ENCODE measurements around the gene PLB1.

PLB1 gene

DNA sequence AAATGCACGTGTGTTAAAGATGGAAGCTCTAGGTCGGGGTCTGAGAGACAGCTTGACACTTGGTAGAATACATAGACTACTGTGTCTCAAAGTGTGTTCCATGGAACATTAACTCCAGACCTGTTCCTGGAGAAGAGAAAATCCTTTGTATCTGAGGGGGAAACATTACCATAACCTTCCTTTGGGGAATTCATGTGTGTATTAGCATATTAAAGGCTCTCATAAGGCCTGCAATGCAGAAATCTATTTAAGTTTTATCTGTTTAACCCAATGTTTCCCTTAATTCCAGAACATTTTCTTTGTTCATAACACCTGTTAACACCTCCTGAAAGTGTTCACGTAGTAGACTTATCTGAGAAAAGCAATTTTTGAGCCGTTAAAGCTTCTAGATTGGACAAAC is 99.5 kb downstream of the PLB1 start:
- H3K4me3 ChIP-seq (ENCODE audit: low read depth, low read length, poor library complexity, severe bottlenecking) = no peak overlapping the region
- H3K27ac ChIP-seq (ENCODE audit: low read depth, low read length, poor library complexity, severe bottlenecking) = no peak overlapping the region
- no peak overlapping the region for H3K9ac ChIP-seq (ENCODE audit: low read length)
- H3K36me3 ChIP-seq (ENCODE audit: insufficient read depth, low read length) = no peaks in the 10 kb centered on the region
- TF ChIP-seq, protein P1, sequence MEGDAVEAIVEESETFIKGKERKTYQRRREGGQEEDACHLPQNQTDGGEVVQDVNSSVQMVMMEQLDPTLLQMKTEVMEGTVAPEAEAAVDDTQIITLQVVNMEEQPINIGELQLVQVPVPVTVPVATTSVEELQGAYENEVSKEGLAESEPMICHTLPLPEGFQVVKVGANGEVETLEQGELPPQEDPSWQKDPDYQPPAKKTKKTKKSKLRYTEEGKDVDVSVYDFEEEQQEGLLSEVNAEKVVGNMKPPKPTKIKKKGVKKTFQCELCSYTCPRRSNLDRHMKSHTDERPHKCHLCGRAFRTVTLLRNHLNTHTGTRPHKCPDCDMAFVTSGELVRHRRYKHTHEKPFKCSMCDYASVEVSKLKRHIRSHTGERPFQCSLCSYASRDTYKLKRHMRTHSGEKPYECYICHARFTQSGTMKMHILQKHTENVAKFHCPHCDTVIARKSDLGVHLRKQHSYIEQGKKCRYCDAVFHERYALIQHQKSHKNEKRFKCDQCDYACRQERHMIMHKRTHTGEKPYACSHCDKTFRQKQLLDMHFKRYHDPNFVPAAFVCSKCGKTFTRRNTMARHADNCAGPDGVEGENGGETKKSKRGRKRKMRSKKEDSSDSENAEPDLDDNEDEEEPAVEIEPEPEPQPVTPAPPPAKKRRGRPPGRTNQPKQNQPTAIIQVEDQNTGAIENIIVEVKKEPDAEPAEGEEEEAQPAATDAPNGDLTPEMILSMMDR (IDR thresholded peaks at IDR 0.05; ENCODE audit: low read length) = no peak
- TF ChIP-seq EZH2 (IDR thresholded peaks at IDR 0.05; ENCODE audit: borderline replicate concordance, low read length) = no peak
- H4K20me1 ChIP-seq (ENCODE audit: insufficient read depth, low read length) = no peaks in the 10 kb centered on the region
- no peak overlapping the region for H3K4me2 ChIP-seq (ENCODE audit: low read length)
- no peaks in the 10 kb centered on the region for H3K27me3 ChIP-seq (ENCODE audit: insufficient read depth, low read length)
- H2AFZ ChIP-seq (ENCODE audit: low read length) = no peak overlapping the region
- no peaks in the 10 kb centered on the region for H3K9me3 ChIP-seq (ENCODE audit: low read length)
- H3K79me2 ChIP-seq (ENCODE audit: insufficient read depth, low read length) = no peaks in the 10 kb centered on the region
- H3K4me1 ChIP-seq (ENCODE audit: insufficient read depth, low read length, severe bottlenecking) = no peaks in the 10 kb centered on the region
- H3K9me2 ChIP-seq (ENCODE audit: low read depth, low read length) = no peaks in the 10 kb centered on the region
- H3F3A ChIP-seq (ENCODE audit: insufficient read depth, low read length) = no peaks in the 10 kb centered on the region

DNA sequence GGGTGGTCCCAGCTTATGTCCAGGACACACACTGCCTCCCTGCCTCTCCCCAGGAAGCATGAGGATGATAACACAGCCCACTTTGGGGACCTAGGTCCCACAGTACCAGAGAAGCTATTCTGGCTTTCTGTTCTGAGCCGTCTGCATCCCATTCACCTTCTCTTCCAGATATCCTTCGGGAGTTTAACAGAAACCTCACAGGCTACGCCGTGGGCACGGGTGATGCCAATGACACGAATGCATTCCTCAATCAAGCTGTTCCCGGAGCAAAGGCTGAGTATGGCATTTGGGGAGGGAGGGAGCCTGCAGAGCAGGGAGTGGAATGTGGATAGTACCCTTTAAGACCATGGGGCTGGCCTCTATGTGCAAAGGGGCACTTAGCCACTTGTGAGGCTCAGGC is 102.6 kb downstream of the PLB1 start:
- Histone ChIP-seq H4K20me1 (ENCODE audit: insufficient read depth, low read length) (no peaks in the 10 kb centered on the region), H3K4me1 (ENCODE audit: insufficient read depth, low read length, severe bottlenecking) (no peaks in the 10 kb centered on the region), H2AFZ (ENCODE audit: low read length) (no peak overlapping the region), H3K36me3 (ENCODE audit: insufficient read depth, low read length) (no peaks in the 10 kb centered on the region), H3F3A (ENCODE audit: insufficient read depth, low read length) (no peaks in the 10 kb centered on the region), H3K27ac (ENCODE audit: low read depth, low read length, poor library complexity, severe bottlenecking) (no peak overlapping the region), H3K79me2 (ENCODE audit: insufficient read depth, low read length) (no peaks in the 10 kb centered on the region), H3K9me3 (ENCODE audit: low read length) (no peaks in the 10 kb centered on the region), H3K4me2 (ENCODE audit: low read length) (no peak overlapping the region), H3K4me3 (ENCODE audit: low read depth, low read length, poor library complexity, severe bottlenecking) (no peak overlapping the region), H3K27me3 (ENCODE audit: insufficient read depth, low read length) (no peaks in the 10 kb centered on the region), H3K9me2 (ENCODE audit: low read depth, low read length) (no peaks in the 10 kb centered on the region), H3K9ac (ENCODE audit: low read length) (no peak overlapping the region)
- TF ChIP-seq, protein P1 (IDR thresholded peaks at IDR 0.05; ENCODE audit: low read length) = no peak
- no peak for TF ChIP-seq EZH2 (IDR thresholded peaks at IDR 0.05; ENCODE audit: borderline replicate concordance, low read length)

GRCh38 chr2:28600181-28600580 is 104.3 kb downstream of the PLB1 start:
- Histone ChIP-seq H3K9me3 (ENCODE audit: low read length) (no peaks in the 10 kb centered on the region), H4K20me1 (ENCODE audit: insufficient read depth, low read length) (no peaks in the 10 kb centered on the region), H3K9me2 (ENCODE audit: low read depth, low read length) (no peaks in the 10 kb centered on the region), H3K27ac (ENCODE audit: low read depth, low read length, poor library complexity, severe bottlenecking) (no peak overlapping the region), H3K4me2 (ENCODE audit: low read length) (no peak overlapping the region), H3K4me3 (ENCODE audit: low read depth, low read length, poor library complexity, severe bottlenecking) (no peak overlapping the region), H3K79me2 (ENCODE audit: insufficient read depth, low read length) (no peaks in the 10 kb centered on the region), H3K36me3 (ENCODE audit: insufficient read depth, low read length) (no peaks in the 10 kb centered on the region), H3K4me1 (ENCODE audit: insufficient read depth, low read length, severe bottlenecking) (no peaks in the 10 kb centered on the region), H3K9ac (ENCODE audit: low read length) (no peak overlapping the region), H2AFZ (ENCODE audit: low read length) (no peak overlapping the region), H3K27me3 (ENCODE audit: insufficient read depth, low read length) (no peaks in the 10 kb centered on the region), H3F3A (ENCODE audit: insufficient read depth, low read length) (no peaks in the 10 kb centered on the region)
- TF ChIP-seq, protein P1 (IDR thresholded peaks at IDR 0.05; ENCODE audit: low read length) = no peak
- no peak for TF ChIP-seq EZH2 (IDR thresholded peaks at IDR 0.05; ENCODE audit: borderline replicate concordance, low read length)

Data from OCI-LY1 (cell line).